ENCODE measurements around the gene KPNA5.
"Not testable (repeated sequence)": the region's sequence is repeated elsewhere in the genome, so short reads cannot be mapped to it uniquely, and the experiment has no call there.

Gene KPNA5

DNA sequence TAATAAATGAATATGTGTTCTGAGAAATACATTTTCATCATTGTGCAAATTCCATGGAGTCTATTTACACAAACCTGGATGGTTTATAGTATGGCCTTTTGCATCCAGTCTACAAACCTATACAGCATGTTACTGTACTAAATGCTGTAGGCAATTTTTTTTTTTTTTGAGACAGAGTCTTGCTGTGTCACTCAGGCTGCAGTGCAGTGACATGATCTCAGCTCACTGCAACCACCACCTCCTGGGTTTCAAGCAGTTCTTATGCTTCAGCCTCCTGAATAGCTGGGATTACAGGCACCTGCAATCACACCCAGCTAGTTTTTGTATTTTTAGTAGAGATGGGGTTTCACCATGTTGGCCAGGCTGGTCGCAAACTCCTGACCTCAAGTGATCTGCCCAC is 22.9 kb downstream of the KPNA5 start:
- not testable (repeated sequence) for DNase-seq (ENCODE audit: low read depth in 2 of 2)

DNA sequence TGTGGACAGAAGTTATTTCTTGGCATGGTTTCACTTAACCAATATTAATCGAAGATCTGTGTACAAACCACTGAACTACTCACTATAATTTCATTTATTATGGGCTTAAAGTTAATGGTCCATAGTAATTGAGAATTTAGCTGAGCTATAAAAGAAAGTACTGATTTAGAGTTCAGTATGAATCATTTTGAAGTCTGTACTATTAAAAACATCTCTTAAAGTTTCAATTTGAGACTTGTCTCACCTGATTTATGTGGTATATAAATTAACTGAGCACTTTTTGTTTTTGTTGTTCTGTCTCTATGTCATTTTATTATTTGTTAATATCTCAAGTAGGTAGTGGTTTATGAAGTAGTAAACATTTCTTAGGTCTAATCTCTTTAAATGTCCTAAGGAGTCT is 24.9 kb downstream of the KPNA5 start:
- DNase-seq (ENCODE audit: low read depth in 2 of 2), result no peak

DNA sequence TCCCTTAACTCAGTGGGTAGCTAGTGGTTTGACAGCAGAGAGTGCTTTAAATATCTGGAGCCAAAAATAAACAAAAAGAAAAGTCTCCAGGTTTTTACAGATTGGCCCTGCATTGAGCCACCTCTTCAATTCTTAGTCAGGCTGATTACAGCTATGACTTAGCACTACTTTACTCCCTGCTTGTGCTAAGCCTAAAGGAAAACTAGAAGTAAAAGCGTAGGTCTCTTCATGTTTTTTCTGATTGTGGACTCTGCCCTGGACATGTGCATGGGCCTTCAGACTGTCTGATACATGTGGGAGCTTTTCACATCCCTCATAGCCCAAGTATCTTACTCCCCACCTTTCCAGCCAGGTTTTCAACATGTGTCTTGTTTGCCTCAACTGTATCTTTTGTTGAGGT is 33.3 kb downstream of the KPNA5 start:
- no peak for DNase-seq (ENCODE audit: low read depth in 2 of 2)

DNA sequence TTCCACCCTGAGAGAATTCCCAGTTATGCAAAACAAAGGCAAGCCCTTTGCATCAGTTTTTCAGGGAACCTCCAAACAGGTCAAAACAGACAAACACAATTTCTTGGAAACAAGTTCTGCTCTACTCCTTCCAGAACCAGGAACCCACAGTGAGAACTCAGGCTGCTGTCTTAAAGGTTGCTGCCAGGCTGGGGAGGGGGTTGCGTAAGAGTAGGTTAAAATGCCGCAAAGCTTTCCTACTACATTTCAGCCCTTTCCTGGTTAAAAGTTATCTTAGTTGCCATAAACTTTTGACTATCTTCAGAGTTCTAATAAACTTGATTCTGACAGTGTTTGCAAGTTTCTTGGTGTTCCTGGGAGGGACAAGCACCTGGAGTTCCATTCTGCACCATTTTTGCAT is 33.8 kb downstream of the KPNA5 start:
- no peak for DNase-seq (ENCODE audit: low read depth in 2 of 2)

DNA sequence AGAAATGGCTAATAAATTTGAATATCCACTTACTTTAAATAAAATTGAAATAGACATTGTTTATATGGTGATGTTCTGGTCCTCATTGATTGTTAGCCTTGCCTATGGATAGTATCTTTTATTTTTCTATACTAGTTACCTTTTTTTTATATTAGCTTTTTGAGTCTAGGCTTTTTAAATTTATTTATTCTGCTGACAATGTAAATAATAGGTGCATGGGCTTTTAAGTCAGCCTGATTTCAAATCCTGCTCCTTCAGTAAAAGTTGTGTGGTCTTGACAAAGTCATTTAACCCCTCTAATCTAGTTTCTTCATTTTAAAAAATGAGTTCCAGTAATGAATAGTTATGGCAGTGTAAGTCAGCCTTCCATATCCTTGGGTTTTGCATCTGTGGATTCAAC is 45.9 kb downstream of the KPNA5 start:
- DNase-seq (ENCODE audit: low read depth in 2 of 2), result no peak

DNA sequence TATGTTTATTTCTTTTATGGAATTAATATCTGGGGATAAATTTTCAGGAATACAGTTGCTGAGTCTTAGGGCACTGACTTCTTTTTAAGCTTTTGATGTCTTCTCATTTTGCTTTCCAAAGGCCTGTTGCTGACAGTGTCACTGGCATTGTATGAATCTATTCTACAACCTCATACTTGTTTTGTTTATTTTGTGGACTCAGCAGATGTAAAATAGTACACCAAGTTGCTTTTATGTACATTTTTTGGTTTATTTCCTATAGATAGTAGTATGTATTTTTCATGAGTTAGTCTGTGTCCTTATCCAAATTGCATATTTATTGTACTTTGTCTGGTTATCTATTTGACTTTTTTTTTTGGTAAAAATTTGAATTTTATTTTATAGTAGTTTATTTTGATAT is 49.5 kb downstream of the KPNA5 start:
- DNase-seq (ENCODE audit: low read depth in 2 of 2), result no peak

DNA sequence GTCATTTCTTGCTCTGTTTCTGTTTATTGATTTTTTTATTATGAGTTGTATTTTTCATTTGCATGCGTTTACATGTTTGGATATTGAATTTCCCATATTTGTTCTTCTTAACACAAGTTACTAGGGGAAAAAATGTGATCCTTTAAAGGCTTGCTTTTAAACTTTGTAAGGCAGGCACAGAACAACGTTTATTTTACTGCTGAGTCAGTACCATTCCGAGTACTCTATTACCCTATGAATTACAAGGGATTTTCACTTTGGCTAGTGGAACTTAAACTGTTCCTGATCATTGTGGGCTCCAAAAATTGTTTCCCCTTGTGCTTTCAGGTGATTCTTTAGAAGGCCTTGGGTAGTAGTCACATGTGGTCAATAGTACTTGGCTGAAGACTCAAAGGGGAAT is 56.0 kb downstream of the KPNA5 start:
- DNase-seq (ENCODE audit: low read depth in 2 of 2), result no peak

DNA sequence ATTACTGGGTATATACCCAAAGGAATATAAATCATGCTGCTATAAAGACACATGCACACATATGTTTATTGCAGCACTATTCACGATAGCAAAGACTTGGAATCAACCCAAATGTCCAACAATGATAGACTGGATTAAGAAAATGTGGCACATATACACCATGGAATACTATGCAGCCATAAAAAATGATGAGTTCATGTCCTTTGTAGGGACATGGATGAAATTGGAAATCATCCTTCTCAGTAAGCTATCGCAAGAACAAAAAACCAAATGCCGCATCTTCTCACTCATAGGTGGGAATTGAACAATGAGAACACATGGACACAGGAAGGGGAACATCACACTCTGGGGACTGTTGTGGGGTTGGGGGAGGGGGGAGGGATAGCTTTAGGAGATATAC is 59.5 kb downstream of the KPNA5 start:
- not testable (repeated sequence) for DNase-seq (ENCODE audit: low read depth in 2 of 2)

DNA sequence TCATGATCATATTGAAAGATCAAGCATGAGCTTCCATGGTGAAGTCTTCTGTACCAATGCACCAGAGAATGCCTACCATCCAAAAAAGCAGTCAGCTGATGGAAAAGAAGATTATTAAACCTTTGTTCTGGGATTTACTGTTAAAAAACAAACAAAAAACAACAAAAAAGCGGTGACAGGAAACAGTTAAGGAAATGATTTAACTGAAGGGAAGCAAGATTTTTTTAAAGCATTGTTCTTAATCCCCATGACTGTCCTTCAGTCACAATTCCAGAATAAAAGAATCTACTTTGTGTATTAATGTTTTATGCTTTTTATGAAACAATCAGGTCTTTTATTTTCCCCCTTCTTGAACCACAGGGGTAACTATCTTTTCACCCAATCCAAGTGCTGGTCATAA is 60.6 kb downstream of the KPNA5 start:
- DNase-seq (ENCODE audit: low read depth in 2 of 2), result no peak

DNA sequence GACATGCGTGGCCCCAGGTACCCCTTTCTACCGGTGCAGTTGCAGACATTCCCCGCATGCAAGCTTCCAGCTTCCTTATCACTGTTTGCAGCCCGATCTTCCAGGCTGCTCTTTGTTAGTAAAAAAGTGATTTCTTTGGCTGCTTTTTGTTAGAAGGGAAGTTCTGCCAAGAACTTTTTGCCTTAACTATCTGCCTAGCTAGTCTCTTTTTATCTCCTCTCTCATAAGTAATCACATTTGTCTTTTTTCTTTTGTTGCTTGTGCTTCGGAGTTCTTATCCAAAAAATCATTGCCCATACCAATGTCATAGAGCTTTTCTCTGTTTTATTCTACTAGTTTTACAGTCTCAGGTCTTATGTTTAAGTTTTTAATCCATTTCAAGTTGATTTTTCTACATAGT is 64.2 kb downstream of the KPNA5 start:
- DNase-seq (ENCODE audit: low read depth in 2 of 2), result no peak

DNA sequence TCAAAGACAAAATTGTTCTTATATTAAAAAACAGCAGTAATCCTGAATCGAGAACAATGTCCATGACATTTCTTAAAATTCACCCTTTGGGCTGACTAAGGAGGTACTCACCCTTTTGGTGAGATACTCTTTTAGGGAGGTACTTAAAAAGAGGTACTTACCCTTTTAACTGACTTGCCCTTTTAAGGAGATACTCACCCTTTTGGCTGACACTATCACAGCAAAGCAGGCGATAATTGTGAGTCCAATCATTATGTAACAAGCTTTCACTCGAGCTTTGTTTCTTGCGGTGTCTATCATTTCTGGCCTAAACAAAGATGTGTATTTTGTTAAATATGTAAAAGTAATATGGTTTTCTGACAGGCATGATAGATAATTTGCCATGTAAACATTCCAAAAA is 80.8 kb downstream of the KPNA5 start:
- no peak for DNase-seq (ENCODE audit: low read depth in 2 of 2)

DNA sequence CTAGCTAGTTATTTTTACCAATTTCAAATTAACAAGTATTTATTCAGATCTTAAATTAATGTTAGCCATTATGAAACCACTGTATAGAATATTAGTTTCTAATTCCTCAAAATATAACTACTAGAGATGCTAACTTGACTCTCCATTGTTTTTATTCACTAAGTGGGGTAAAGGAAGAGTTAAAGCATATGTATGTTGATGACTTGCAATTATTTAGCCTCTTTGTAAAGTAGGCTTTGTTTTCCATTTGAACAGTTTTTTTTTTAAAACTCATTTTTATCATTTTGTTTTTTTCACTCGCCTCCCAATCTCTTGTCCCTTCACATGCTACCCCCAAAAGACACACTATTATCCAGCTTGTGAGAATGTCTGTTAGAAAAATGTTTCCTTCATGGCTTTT is 81.2 kb downstream of the KPNA5 start:
- DNase-seq (ENCODE audit: low read depth in 2 of 2), result no peak

DNA sequence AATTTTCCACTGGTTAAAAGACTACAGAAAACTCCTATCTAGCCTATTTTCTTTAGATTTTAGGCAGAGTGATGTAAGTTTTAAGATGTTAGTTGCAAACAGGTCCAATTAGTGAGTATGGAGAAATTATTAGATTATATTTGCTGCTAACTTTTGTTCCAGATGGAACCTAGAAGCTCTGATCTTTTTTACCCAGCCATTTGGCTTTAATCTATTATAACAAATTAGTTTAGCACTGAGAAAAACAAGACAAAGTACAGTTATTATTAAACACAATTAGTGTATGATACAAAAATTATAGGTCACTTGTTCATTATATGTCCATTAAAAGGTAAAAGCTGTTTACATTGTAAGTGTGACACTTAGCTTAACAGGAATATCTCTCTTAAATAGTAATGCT is 82.0 kb downstream of the KPNA5 start:
- no peak for DNase-seq (ENCODE audit: low read depth in 2 of 2)

DNA sequence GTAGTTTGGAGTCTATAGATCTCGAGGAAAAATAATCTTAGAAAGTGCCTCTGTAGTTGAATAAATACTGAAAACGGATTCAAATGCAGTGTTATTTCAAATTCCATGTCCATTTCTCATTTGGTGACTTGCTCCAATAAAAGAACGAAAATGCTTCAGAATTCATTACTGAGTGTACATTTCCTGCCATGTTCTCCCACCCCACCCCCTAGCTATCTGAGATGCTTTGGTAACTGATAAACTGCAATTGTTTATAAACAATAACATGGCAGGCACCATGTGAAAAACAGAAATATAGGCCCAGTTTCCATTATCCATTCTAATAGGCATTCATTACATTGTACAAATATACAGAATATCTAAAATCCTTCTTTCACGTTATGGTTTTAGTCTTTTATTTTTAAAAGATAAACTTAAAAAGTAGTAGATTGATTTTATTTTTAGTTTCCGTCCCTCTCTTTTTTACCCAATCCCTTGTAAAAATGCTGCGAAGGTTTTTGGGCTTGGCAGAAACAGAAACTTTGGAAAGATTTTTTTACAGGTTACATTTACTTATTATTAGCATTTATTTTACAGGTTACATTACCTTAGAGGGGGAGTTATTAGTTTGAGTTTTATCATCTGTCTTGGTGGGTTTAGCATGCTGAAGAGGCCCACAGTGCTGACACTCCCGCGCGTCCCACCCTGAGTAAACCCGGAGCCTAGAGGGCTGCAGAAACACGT is 83.1 kb downstream of the KPNA5 start:
- no peak for DNase-seq (ENCODE audit: low read depth in 2 of 2)

DNA sequence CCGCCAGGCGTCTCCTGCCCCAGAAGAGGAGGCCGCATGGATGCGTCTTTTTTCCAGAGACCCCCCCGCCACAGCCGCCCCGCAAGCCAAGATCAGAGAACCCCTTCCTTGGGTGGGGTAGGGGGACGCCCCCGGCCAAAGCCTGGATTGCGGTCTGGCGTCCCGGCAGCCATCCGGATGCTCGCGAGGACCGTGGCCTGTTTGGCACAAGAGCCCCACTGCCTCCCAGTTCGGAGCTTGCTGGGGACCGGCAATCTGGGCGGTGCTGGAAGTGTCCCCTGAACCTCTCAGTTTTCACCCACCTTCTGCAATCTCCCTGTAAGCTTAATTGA is 83.6 kb downstream of the KPNA5 start:
- no peak for DNase-seq (ENCODE audit: low read depth in 2 of 2)

DNA sequence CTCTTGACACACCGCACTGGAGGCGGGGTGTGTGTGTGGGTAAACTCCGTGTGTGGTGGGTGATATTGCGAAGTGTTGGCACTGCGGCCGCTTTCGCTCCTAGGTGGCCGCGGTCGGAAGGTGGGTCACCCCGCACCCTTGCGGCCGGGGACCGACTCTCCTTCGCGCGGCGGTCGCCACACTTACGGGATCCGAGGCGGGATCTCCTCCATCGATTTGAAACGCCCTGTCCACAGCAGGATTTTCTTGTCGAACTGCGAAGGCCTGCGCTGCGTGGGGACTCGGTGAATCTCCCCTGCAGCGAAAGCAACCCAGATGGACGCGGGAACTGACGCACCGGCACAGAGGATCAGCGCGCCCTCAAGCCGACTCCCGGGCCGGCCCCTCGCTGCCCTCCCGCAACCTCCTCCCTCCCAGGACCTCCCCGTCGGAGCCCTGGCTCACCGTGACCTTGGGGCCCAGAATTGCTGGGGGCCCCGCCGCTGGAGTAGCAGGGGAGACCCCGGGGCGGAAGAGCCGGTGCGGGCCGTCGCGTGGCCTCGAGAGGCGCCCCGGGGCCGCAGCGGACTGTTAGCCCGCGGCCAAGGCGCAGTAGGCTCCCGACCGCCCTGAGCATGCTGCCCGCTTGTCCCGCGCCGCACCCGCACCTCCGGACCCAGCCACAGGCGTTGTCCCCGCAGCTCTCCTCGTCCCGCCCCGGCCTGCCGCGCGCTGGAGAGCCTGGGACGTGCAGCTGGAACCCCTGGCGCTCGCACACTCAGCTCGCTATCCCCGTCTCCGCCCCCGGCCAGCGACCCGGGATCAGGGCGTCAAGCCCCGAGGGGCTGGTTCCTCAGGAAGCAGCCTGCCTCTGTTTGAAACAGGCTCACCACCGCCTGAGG is 84.2 kb downstream of the KPNA5 start, which contains the start of gene FAM162B:
Gene FAM162B, minus strand, starts transcription at position 759 of the 881 bp plus-strand sequence. Its CDS starts 143 bp downstream, at position 616.
- no peak for DNase-seq (ENCODE audit: low read depth in 2 of 2)

DNA sequence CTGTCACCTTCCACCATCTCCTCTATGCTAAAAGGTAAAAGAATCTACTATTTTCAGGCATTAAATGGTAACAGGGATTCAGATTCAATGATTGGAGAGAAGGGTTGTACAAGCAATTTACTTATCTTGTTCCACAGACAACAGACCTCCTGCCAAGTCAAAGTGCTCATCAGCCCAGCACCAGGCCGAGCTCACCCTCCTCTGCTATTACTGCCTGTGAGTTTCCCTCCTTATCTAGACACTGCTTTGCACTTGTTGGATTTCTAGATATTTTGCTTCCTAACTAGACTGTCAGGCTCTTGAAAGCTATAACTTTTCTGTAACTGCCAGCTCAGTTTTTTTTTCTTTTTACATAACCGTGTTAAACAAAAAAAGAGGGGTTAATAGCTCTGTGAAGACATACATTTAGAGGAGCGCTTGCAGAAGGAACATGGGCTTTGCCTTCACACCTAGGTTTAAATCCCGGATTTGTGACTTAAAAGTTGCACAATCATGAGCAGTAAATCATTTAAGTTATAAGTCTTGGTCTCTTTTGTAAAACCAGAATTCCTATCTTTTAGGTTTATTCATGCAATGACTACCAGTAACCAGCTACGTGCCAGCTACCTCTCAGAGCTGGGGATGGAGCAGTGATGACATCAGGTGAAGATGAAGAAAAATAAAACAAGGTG is 85.6 kb downstream of the KPNA5 start:
- DNase-seq (ENCODE audit: low read depth in 2 of 2), result no peak

DNA sequence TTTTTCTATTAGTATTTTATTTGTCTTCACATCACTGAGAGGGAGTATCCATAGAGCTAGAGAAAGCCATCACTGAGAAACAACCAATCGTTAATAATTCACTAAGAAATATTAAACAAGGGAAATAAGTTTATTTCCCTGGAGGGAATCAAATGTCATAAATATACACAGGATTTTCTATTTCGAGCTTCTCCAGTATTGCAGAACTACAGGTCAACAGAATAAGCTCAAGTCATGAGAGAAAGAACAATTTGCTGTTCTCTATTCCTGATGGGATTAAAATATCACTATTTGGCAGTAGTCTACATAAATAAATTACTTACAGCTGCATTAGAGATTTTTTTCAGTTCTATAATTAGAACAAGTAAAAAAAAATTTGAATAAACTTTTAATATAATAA is 86.7 kb downstream of the KPNA5 start:
- no peak for DNase-seq (ENCODE audit: low read depth in 2 of 2)

DNA sequence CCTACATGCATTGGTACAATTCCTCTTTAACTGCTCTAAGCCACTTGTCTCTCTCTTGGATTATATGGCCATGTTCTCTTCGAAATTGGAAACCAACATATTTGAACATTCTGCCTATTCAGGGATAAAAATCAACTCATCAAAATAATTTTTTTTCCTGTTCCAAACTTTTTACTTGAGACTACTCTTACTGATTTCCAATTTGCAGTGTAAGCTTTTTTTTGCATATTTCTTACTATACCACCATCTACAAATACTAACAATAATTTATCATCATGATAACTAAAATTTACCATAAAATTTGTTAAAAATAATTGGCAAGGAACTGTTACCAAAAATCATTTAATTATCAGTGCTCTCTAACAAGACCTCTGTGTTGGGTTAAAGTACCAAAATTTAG is 91.4 kb downstream of the KPNA5 start:
- no peak for DNase-seq (ENCODE audit: low read depth in 2 of 2)

DNA sequence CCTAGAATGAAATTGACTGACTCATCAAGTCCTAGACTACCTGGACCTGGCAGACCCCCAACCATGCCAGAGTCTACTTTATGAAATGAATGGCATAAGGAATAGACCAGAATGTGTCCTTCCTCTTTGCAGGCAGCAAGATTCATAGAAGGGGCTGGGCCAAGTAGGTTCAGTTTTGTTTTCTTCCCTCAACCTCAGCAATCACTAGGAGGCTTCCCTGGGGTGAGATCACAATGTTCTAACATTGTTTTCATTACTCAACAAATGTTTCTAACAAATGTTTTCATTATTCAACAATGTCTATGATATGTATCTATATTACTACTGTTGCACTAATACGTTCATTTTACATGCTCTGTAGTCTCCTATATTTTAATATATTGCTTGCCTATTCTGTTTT is 92.9 kb downstream of the KPNA5 start:
- no peak for DNase-seq (ENCODE audit: low read depth in 2 of 2)

DNA sequence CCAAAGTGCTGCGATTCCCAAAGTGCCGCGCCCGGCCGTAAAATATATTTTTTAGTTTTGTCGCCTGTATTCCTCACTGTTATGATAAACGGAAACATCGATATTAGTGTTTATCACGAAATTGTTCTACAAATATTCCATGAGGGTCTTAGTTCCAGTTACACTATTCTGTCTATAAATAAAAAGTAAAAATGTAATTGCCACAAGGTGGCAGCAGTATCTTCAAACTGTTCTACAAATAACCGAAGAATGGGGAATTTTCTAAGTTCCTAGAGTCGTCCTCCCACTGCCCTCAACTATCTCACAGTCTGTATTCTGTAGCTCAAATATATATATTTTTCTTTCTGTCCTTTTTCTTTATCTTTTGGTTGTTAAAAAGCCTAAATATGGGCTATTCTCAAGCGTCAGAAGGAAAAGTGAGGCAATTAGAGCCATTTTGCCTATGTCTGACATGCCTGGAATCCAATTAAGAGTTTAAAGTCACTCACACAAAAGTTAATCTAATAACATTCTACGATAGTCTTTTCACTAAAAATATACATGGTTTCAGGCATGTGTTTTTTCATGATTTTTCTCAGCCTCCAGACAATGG is 98.7 kb downstream of the KPNA5 start:
- DNase-seq (ENCODE audit: low read depth in 2 of 2), result no peak

DNA sequence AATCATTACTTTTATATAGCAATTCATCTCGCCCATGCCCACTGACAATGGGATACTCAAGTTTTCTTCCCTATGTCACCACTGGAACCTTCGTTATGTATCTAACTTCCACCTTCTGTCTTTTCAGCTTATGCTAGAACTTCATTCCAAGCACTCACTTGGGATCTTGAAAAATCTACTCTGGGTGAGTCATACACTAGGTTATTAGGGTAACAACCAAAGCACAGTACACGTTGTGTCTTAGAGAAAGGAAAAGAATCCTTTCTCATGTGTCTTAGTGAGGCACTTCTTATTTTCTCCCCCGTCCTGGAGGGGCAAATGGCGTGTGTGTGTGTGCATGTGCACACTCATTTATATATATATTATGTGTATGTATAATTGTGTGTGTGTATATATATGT is 102.8 kb downstream of the KPNA5 start:
- no peak for DNase-seq (ENCODE audit: low read depth in 2 of 2)

Measured in stimulated activated CD8-positive, alpha-beta memory T cell treated with anti-CD3 and anti-CD28 coated beads, Interleukin-2, amount 100 ng/mL, for 1 hour (primary cell).